ENCODE results near the gene BCL6B.
A peak's percentile ranks its signal among the peaks of the same experiment; 100 is the strongest.

- TF ChIP-seq, protein P1, sequence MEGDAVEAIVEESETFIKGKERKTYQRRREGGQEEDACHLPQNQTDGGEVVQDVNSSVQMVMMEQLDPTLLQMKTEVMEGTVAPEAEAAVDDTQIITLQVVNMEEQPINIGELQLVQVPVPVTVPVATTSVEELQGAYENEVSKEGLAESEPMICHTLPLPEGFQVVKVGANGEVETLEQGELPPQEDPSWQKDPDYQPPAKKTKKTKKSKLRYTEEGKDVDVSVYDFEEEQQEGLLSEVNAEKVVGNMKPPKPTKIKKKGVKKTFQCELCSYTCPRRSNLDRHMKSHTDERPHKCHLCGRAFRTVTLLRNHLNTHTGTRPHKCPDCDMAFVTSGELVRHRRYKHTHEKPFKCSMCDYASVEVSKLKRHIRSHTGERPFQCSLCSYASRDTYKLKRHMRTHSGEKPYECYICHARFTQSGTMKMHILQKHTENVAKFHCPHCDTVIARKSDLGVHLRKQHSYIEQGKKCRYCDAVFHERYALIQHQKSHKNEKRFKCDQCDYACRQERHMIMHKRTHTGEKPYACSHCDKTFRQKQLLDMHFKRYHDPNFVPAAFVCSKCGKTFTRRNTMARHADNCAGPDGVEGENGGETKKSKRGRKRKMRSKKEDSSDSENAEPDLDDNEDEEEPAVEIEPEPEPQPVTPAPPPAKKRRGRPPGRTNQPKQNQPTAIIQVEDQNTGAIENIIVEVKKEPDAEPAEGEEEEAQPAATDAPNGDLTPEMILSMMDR (conservative IDR thresholded peaks at IDR 0.05; ENCODE audit: low read depth, low read length): peak; percentile 48; the same call in 1 of the 2 replicates
- TF ChIP-seq EZH2 (IDR thresholded peaks at IDR 0.05; ENCODE audit: borderline replicate concordance, low read depth, low read length, poor library complexity, severe bottlenecking): no peak
Measured at GRCh38 chr17:7001318-7001961, 21.4 kb upstream of the BCL6B start.

All from A673 (cell line).